Measurements from ENCODE around the gene TMEM134.

GRCh38 chr11:67440229-67441097 lies 28.6 kb downstream of the TMEM134 start:
- TF ChIP-seq CTCF (IDR thresholded peaks at IDR 0.05) (no peak), POLR2A (IDR thresholded peaks at IDR 0.05) (no peak)
